Keratinocyte (primary cell): ENCODE data around the gene RBM4. TPM values are rescaled to one million over a fixed set of nuclear protein-coding genes. Genes with fewer than 3 reads are reported as not detected.

Experiments
- DNase-seq: peaks from one replicate; pipeline ENCODE4 v3.0.0-alpha.2; 2011; ENCODE audit warnings: low read depth, missing footprints, low spot score
- FAIRE-seq: peaks from 2 replicates; lab custom pipeline; 2011; peaks lifted over from hg19 to GRCh38; lab: Jason Lieb, UNC
- H2AFZ ChIP-seq: 2 replicates; pipeline ENCODE4 v1.6.0; 2012; ENCODE audit warnings: low read length, control low read depth, inconsistent platforms; ENCODE audit not compliant: control insufficient read depth
- H3K27ac ChIP-seq: 2 replicates; pipeline ENCODE4 v1.5.1; 2011; ENCODE audit warnings: low read length; ENCODE audit not compliant: control insufficient read depth, insufficient read depth
- H3K27me3 ChIP-seq: 3 replicates; pipeline ENCODE4 v1.6.0; 2011; ENCODE audit warnings: low read length; ENCODE audit not compliant: control insufficient read depth, insufficient read depth; ENCODE audit errors: extremely low read depth
- H3K36me3 ChIP-seq, 2 experiments: 2 replicates in 1 of 2; 3 replicates in 1 of 2; pipeline ENCODE4 v1.5.1; 2011; ENCODE audit warnings: low read length in 2 of 2, mild to moderate bottlenecking in 1 of 2; ENCODE audit not compliant: control insufficient read depth in 2 of 2, insufficient read depth in 2 of 2; ENCODE audit errors: extremely low read depth in 1 of 2
- H3K4me1 ChIP-seq: 3 replicates; pipeline ENCODE4 v1.5.1; 2011; ENCODE audit warnings: low read length; ENCODE audit not compliant: control insufficient read depth, insufficient read depth; ENCODE audit errors: extremely low read depth
- H3K4me2 ChIP-seq: 3 replicates; pipeline ENCODE4 v1.6.0; 2011; ENCODE audit warnings: low read depth, low read length; ENCODE audit not compliant: control insufficient read depth, insufficient read depth; ENCODE audit errors: extremely low read depth
- H3K4me3 ChIP-seq, 3 experiments: fragments of 200-600 bp in 1 of 3; sonication (generic) in 1 of 3; 2 replicates in 2 of 3; 3 replicates in 1 of 3; pipeline ENCODE4 v1.5.1; 2011 to 2016; ENCODE audit warnings: low read length in 3 of 3, mild to moderate bottlenecking in 3 of 3, control low read depth in 2 of 3, inconsistent platforms in 1 of 3, low read depth in 1 of 3, mixed read lengths in 1 of 3, mixed run types in 1 of 3, moderate library complexity in 1 of 3; ENCODE audit not compliant: control insufficient read depth in 2 of 3, insufficient read depth in 2 of 3; ENCODE audit errors: extremely low read depth in 1 of 3
- H3K79me2 ChIP-seq: 2 replicates; pipeline ENCODE4 v1.6.0; 2012; ENCODE audit warnings: low read length; ENCODE audit not compliant: control insufficient read depth, insufficient read depth
- H3K9ac ChIP-seq: 3 replicates; pipeline ENCODE4 v1.6.0; 2011; ENCODE audit warnings: low read length; ENCODE audit not compliant: control insufficient read depth, insufficient read depth; ENCODE audit errors: extremely low read depth
- H3K9me1 ChIP-seq: 3 replicates; pipeline ENCODE4 v1.6.0; 2011; ENCODE audit warnings: low read length; ENCODE audit not compliant: control insufficient read depth, insufficient read depth; ENCODE audit errors: extremely low read depth
- H3K9me3 ChIP-seq: 2 replicates; pipeline ENCODE4 v1.5.1; 2012; ENCODE audit warnings: low read depth, low read length; ENCODE audit not compliant: control insufficient read depth
- H4K20me1 ChIP-seq: 3 replicates; pipeline ENCODE4 v1.6.0; 2011; ENCODE audit warnings: low read length; ENCODE audit not compliant: control insufficient read depth, insufficient read depth; ENCODE audit errors: extremely low read depth
- CTCF ChIP-seq, 3 experiments: IDR thresholded peaks in 1 of 3; conservative IDR thresholded peaks in 1 of 3; optimal IDR thresholded peaks in 1 of 3; 2 replicates in 2 of 3; 3 replicates in 1 of 3; pipeline versions ENCODE3 to v1.5.1; 2011; ENCODE audit warnings: low read length in 3 of 3, mild to moderate bottlenecking in 3 of 3, moderate library complexity in 2 of 3, control low read depth in 1 of 3, inconsistent platforms in 1 of 3; ENCODE audit not compliant: insufficient read depth in 2 of 3; ENCODE audit errors: extremely low read depth in 1 of 3
- EZH2 ChIP-seq: IDR thresholded peaks from one replicate; pipeline ENCODE4 v1.6.1; 2012; ENCODE audit warnings: inconsistent platforms, mild to moderate bottlenecking, low read length, moderate library complexity
- dilution Hi-C: fragments of 300-500 bp; cut with MboI; formaldehyde crosslinking; loops from one replicate; pipeline ENCODE4 v1.7.0; 2020; ENCODE audit warnings: low sequenced_read_pairs; ENCODE audit not compliant: extremely low pct_ligation_motif_present
- polyA plus RNA-seq, 5 experiments: library from polyadenylated mRNA; depleted of rRNA in 3 of 5; stranded (reverse) in 3 of 5; stranded (forward) in 1 of 5; unstranded in 1 of 5; fragments of >200 nt; gene quantifications; 1 replicate in 1 of 5; 2 replicates in 3 of 5; 3 replicates in 1 of 5; pipeline versions ENCODE4 v1.2.1 to v1.2.3, GENCODE V29; 2011 to 2012; ENCODE audit warnings: missing spikeins in 2 of 5, low read depth in 1 of 5, low replicate concordance in 1 of 5

Gene RBM4
- polyA plus RNA-seq, 1 donor (not counting 4 experiments of a cell fraction or from before 2014, with no cell fraction given): 190 TPM

DNA sequence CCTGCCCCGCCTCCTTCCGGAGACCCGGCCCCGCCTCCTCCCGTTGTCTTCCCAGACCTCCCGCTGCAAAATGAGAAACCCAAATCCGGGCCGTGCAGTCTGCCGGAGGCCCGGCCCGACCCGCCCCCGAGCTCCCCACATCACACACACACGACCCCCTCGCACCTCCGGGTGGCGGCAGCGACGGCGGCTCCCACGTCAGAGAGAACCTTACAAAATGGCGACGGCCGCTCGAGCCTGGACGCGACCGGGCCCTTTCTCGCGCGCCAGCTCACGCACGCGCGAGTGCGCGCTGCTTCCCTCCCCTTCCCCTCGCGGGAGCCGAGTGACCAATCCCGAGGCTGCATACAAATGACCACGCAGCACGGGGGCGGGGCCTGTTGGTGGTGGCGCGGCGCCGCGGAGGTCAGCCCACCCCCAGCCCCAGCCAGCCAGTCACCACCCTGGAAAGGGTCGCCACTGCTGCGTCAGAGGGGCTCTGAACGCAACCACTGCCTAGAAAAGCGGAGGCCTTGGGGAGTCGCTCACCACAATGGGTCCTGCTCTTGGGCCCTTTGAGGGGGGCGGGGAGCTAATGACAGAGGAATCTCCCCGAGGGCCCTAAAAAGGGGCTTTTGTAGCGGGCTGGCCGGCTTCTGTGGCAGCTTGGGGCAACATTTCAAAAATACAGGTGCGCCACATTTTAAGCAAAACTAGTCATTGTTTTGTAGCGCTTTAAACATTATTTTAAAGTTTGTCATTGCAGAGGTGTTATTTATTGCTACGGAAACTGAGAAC, 39.3 kb downstream of the RBM4 start, which contains the start of gene RBM4B:
Gene RBM4B, minus strand, starts transcription at position 289 of the 777 bp plus-strand sequence. CDS start 808 bp downstream, outside the sequence.
- Histone ChIP-seq H3K27ac (peak within 1 kb of the TSS; percentile 94), H2AFZ (peak within 1 kb of the TSS; percentile 83), H3K9me1 (no peaks in the 10 kb centered on the region), H3K4me2 (peak within 1 kb of the TSS; percentile 100), H3K36me3 (no peaks in the 10 kb centered on the region), H3K27me3 (no peaks in the 10 kb centered on the region), H3K79me2 (peaks cover 27% of the 10 kb centered on the region), H4K20me1 (no peaks in the 10 kb centered on the region), H3K9ac (peak within 1 kb of the TSS; percentile 91), H3K9me3 (no peaks in the 10 kb centered on the region), H3K4me1 (peaks cover 24% of the 10 kb centered on the region), H3K4me3 (peak within 1 kb of the TSS; percentile 67 to 79 (median 75))
- FAIRE-seq (no peak), DNase-seq (peak; percentile 72)
- dilution Hi-C loops: loop anchor here (25.0 kb wide), 1 partner anchor 110 kb away; no protein-coding TSS in a partner anchor
- TF ChIP-seq CTCF (optimal IDR thresholded peaks at IDR 0.05 in 1 of 3, IDR thresholded peaks at IDR 0.05 in 1 of 3, conservative IDR thresholded peaks at IDR 0.05 in 1 of 3; ENCODE audit: extremely low read depth in 1 of 3, insufficient read depth in 2 of 3, low read length in 3 of 3): no peak
- no peak for TF ChIP-seq EZH2

- Histone ChIP-seq H3K79me2 (peaks cover 10% of the 10 kb centered on the region), H3K4me2 (no peak overlapping the region), H3K9ac (no peak overlapping the region), H3K36me3 (peaks cover 0 to 3% of the 10 kb centered on the region in 2 experiments), H3K27ac (no peak overlapping the region), H3K4me1 (peaks cover 31% of the 10 kb centered on the region), H2AFZ (no peak overlapping the region), H3K4me3 (no peak overlapping the region), H3K9me3 (no peaks in the 10 kb centered on the region), H4K20me1 (no peaks in the 10 kb centered on the region), H3K9me1 (no peaks in the 10 kb centered on the region), H3K27me3 (no peaks in the 10 kb centered on the region)
- FAIRE-seq (no peak), DNase-seq (no peak)
- TF ChIP-seq CTCF (optimal IDR thresholded peaks at IDR 0.05 in 1 of 3, IDR thresholded peaks at IDR 0.05 in 1 of 3, conservative IDR thresholded peaks at IDR 0.05 in 1 of 3; ENCODE audit: extremely low read depth in 1 of 3, insufficient read depth in 2 of 3, low read length in 3 of 3) (no peak), EZH2 (no peak)
- dilution Hi-C loops: loop anchor here (25.0 kb wide), 1 partner anchor 106 kb away; no protein-coding TSS in a partner anchor
Observed at GRCh38 chr11:66680966-66681645, 42.6 kb downstream of the RBM4 start.
